A549 (cell line): ENCODE measurements around the gene FHIT.

Source experiments
- BHLHE40 ChIP-seq: IDR thresholded peaks from 2 replicates; pipeline ENCODE4 v1.6.1; 2012; ENCODE audit warnings: low read depth, low read length, inconsistent platforms
- CEBPB ChIP-seq, 2 experiments: fragments of >200 bp in 1 of 2; sonication (Bioruptor Twin) in 1 of 2; formaldehyde crosslinking in 1 of 2; IDR thresholded peaks; 2 replicates each; pipeline ENCODE4 v1.6.1; 2012 to 2016
- CTCF ChIP-seq: fragments of >200 bp; sonication (Bioruptor Twin); formaldehyde crosslinking; IDR thresholded peaks from 3 replicates; pipeline ENCODE4 v1.5.1; 2016
- EP300 ChIP-seq, 2 experiments: fragments of >200 bp; sonication (Bioruptor Twin); formaldehyde crosslinking; IDR thresholded peaks; 2 replicates in 1 of 2; 3 replicates in 1 of 2; pipeline ENCODE4 v1.6.1; 2016 to 2017
- ESRRA ChIP-seq: fragments of 150-350 bp; IDR thresholded peaks from 2 replicates; pipeline ENCODE4 v1.6.1; 2014; ENCODE audit warnings: mild to moderate bottlenecking, low read length, borderline replicate concordance
- FOSB ChIP-seq: fragments of 250-450 bp; sonication (Bioruptor Pico); IDR thresholded peaks from 2 replicates; pipeline ENCODE4 v1.5.0; 2020; ENCODE audit warnings: mild to moderate bottlenecking, moderate library complexity
- FOSL2 ChIP-seq, 2 experiments: fragments of 450-650 bp in 1 of 2; fragments of >200 bp in 1 of 2; sonication (Bioruptor Twin) in 1 of 2; formaldehyde crosslinking; IDR thresholded peaks; 2 replicates each; pipeline versions ENCODE4 v1.5.0 to v1.6.1; 2016 to 2020; ENCODE audit warnings: mild to moderate bottlenecking in 1 of 2, moderate library complexity in 1 of 2
- POLR2A ChIP-seq: IDR thresholded peaks from 2 replicates; pipeline ENCODE4 v1.6.1; 2012; ENCODE audit warnings: mild to moderate bottlenecking, low read length
- REST ChIP-seq: fragments of 200-600 bp; sonication (generic); IDR thresholded peaks from 2 replicates; pipeline ENCODE4 v1.6.1; 2016; ENCODE audit warnings: antibody characterized with exemption, mild to moderate bottlenecking, moderate library complexity
- RFX5 ChIP-seq: fragments of 450-650 bp; IDR thresholded peaks from 2 replicates; pipeline ENCODE4 v1.7.1; 2014; ENCODE audit warnings: antibody characterized with exemption, mild to moderate bottlenecking, moderate library complexity
- SMC3 ChIP-seq: fragments of >200 bp; sonication (Bioruptor Twin); formaldehyde crosslinking; IDR thresholded peaks from 3 replicates; pipeline ENCODE4 v1.6.1; 2018; ENCODE audit warnings: inconsistent platforms
- ZFP36 ChIP-seq: fragments of 450-650 bp; IDR thresholded peaks from 2 replicates; pipeline ENCODE4 v1.6.1; 2014; ENCODE audit warnings: borderline replicate concordance; ENCODE audit not compliant: partially characterized antibody

GRCh38 chr3:61061092-61061723 lies 190.0 kb downstream of the FHIT start:
- TF ChIP-seq CEBPB (IDR thresholded peaks at IDR 0.05) (no peak), POLR2A (no peak), BHLHE40 (no peak), FOSB (CRISPR knock-in tag) (no peak), SMC3 (no peak), REST (no peak), CTCF (no peak), ESRRA (no peak), ZFP36 (no peak), FOSL2 (IDR thresholded peaks at IDR 0.05) (no peak), FOSL2 (CRISPR knock-in tag; IDR thresholded peaks at IDR 0.05) (no peak), EP300 (IDR thresholded peaks at IDR 0.05) (no peak), RFX5 (no peak)
